ENCODE data around the gene B4GALT1.

Gene B4GALT1

GRCh38 chr9:33124751-33125381 lies 42.3 kb downstream of the B4GALT1 start:
- no peak for DNase-seq (ENCODE audit: low read depth in 2 of 2)

DNA sequence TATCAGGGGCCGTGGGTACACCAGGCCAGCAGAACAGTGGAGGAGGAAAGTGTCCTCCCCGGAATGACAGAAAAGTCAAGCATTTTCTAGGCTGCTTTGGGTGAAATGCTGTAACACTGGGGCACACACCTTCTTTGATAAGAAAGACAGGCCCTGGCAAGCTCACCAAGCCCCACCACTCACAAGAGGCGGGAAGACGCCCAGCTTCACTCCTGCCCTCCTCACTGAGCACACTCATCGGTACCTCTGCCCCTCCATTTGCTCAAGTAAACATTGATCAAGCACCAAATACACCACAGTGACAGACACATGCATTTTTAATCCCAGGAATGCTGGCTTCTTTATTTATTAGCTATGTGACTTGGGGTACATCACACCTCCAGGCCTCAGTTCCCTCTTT lies 43.1 kb downstream of the B4GALT1 start:
- no peak for DNase-seq (ENCODE audit: low read depth in 2 of 2)

DNA sequence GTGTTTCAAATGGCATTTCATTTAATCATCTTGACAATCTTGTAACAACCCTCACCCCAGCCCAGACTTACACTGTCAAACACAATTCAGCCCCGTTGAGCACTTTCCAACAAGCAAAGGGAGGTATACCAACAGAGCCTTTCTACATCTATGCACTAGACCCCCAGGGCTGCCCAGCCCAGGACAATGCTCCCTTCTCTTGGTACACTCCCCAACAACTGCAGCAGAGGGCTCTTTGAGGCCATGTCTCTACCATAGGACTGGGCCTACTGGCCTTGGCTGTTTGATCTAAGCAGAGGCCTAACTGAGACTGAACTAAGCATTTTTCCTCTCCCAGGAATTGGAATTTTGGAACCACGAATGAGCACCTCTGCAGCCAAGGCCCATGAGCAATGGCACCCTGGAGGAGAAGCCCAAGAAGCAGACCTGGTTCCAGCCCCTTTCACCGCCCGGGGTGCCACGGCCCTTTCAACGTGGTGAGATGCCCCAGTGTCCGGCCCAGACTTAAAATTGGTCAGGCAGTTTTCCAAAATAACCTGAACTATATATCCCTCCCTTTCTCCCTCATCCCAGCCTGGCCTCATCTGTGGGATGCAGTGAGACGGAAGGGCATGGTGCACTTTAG lies 43.6 kb downstream of the B4GALT1 start:
- DNase-seq (ENCODE audit: low read depth in 2 of 2): no peak

DNA sequence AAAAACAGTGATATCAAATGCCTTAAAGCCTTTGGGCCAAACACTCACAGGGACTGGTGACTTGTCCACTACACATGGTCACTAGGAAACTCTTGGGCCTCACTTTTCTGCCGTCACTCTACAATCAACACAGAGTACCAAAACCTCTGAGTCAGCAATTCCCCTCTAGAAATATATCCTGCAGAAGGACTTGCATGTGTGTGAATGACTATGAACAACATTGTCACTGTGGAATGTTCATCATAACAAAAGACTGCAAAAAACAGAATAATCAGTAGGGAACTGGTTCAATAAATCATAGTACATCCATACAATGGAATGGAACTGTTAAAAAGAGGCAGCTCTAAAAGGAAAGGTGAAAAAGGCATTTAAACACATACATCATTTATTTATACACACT lies 46.5 kb downstream of the B4GALT1 start:
- no peak for DNase-seq (ENCODE audit: low read depth in 2 of 2)

- no peak for DNase-seq (ENCODE audit: low read depth in 2 of 2)
Observed at GRCh38 chr9:33117796-33118195, 49.3 kb downstream of the B4GALT1 start.

DNA sequence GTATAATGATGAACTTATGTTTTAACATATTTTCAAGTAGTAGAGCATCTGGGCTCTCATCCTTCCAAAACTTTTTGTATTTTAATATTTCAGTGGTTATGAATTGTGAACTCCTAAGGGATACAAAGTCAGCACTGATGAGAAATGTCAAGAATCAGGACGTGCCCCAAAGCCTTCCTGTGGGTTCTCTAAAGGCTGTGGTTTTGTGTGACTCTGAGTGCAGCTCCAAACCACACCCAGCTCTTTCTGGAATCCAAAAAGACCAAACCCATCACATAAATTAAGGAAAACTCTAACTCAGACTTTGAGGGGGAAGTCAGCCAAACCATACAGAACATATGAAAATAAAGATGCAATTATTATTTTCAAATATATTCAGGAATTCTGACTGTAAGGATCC lies 49.8 kb downstream of the B4GALT1 start:
- DNase-seq (ENCODE audit: low read depth in 2 of 2): no peak

DNA sequence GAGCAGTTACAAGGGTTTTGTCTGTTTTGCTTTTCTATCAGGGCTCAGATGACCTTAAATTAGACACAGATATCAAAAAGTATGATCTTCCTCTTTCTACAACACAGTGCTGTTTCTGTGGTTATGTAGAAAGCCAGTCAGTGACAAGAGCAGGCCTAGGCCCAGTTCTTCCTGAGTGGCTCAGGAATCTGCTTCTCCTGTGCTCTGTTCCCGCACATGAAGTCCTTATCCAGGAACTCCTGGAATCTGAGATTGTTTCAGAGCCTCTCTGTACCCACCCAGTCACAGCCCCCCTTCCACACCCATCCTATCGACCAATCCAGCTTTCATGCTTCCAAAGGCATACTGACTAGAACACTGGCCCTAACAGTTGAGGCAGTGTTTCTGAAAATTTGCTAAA lies 50.3 kb downstream of the B4GALT1 start:
- no peak for DNase-seq (ENCODE audit: low read depth in 2 of 2)

DNA sequence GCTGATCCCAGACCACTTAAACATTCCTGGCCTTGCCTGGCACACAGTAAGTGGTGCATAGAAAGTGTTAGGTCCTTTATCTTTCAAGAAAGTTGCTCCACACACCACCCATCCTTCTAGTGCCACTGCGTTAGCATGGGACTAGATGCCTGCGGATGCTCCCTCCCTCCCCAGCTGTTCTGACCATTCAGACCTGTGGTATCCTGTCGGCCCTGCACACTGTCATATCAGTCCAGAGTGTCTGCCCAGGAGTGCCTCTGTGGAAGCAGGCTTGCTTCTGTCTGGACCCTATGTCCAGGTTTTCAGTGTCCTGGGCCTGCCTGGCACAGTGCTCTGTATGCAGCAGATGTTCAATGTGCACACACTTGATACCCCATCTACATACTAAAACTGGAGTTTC lies 52.4 kb downstream of the B4GALT1 start:
- no peak for DNase-seq (ENCODE audit: low read depth in 2 of 2)

DNA sequence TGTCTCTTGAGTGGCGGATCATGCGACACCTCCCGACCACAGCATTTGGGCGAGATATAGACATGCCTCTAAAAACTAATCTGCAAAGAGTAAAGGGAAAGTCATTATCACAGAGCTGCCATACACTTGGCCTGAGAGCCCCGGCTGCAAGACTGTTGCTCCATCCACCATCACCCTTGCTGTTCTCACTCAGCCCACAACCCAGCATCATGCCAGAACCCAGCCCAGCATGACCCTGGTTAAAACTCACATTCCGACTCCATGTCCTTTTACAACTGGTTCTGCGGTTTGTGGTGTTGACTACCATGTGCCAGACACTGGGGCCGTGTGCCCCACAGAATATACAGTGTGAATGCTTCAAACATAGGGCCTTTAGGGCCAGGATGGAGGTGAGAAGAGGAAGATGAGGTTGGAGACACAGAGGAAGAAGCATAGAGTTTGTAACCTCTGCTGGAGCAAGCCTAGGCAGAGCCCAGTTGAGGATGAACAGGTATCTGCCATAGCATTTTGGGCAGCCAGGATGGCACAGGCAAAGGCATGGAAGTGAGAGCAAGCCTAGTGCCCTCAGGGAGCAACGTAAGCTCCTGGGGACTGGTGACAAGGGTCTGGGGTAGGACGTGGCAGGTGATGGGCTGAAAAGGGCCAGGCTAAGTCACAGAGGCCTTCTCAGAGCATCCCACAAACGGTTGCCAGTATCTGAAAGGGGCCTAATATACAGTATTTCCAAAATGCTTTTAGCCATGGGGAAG lies 53.2 kb downstream of the B4GALT1 start:
- DNase-seq (ENCODE audit: low read depth in 2 of 2): no peak

DNA sequence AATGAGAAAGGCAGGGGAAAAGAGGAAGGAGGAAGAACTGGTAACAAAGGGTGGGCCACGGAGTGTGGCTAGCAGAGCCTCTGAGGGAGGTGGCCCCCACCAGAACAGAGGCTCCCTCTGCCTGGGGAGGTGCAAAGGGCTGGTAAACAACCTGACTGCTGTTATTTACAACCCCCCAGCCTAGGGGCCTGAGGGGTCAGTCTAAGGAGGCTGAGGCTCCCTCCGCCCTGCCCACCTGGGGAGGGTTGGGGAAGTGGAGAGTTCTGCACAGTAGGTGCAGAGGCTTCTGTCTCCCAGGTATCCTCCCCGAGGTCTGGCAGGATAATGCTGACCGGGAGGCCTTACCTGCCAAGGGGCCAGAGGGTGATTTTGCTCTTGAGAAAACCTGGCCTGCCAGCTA lies 55.0 kb downstream of the B4GALT1 start:
- no peak for DNase-seq (ENCODE audit: low read depth in 2 of 2)

DNA sequence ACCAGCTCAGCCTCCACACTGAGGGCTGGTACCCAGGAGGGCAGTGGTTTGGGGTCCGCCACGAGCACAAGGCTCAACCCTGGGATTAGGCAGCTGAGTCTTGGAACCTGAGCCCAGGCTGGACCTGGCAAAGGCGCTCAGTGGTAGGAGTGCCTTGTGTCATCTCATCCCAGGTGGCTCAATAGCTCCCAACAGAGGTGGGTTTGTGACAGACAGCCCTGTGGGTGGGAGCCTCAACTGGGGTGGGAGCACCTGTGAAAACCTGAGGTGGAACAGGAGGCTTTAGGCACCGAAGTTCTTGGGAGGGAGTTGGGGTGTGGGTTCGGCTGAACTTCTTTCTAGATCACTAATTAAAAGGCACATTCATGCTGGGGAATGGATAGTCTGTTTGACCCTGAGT lies 55.5 kb downstream of the B4GALT1 start:
- DNase-seq (ENCODE audit: low read depth in 2 of 2): no peak

DNA sequence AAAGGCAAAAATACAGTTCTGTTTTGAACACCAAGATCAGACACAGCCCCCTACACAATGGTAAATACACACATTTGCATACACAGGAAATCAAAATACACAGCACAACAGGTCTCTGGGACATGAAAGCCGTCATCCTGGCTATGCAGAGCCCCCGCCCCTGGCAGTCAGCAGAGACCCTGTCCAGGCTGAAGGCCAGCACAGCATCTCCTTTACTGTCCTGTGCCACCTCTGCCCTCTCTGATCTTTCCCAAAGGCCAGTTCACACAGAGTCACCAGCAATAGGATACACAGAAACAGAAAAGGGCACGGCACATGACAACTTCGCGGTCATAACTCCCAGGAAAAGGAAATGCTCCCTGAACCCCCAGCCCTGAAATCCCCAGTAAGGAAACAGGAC lies 56.5 kb downstream of the B4GALT1 start:
- DNase-seq (ENCODE audit: low read depth in 2 of 2): no peak

GRCh38 chr9:33109850-33110595 lies 57.1 kb downstream of the B4GALT1 start:
- no peak for DNase-seq (ENCODE audit: low read depth in 2 of 2)

DNA sequence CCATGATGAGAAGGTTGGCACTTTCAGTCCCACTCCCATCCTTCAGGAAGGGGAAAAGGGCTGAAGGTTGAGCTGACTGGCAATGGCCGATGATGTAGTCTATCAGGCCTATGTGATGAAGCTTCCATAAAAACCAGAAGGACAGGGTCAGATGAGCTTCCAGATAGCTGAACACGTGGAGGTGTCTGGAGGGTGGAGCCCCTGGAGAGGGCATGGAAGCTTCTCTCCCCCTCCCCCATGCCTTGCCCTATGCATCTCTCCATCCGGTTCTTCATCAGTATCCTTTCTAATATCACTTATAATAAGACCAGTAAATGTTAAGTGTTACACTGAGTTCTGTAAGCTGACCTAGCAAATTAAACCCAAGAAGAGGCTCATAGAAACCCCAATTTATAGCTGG lies 58.0 kb downstream of the B4GALT1 start:
- DNase-seq (ENCODE audit: low read depth in 2 of 2): no peak

DNA sequence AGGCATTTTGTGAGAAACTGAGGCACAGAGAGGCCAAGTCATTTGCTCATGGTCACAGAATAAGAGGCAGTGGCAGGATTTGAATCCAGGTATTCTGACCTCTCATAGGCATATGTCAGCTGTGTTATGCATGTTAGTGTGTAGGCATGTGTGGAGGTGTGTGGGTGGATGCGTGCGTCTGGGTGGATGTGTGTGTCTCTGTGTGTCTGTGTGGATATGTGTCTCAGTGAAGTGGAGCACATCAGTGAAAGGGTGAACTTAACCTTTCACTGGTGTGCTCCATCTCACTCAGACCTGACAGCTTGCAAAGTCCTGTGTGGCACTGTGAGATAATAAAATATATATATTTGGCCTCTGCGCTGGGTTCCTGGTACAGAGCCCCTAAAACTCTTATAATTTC lies 58.7 kb downstream of the B4GALT1 start:
- no peak for DNase-seq (ENCODE audit: low read depth in 2 of 2)

DNA sequence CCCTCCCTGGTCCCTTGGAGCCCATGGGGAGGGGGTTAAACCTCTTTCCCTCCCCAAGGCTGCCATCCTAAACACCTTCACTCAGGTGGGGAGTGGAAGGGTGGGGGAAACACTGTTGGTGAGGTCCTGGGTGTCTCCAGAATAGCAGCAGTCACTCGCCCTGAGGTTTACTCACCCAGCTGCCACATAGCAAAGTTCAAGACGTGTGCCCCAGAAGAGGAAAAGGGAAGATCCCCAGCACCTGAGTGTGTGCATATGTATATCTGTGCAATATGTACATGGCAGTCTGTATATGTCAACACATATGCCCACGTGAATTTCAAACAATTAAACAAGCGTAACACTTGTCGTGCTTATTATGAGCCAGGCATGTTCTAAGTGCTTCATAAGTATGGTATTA lies 59.4 kb downstream of the B4GALT1 start:
- DNase-seq (ENCODE audit: low read depth in 2 of 2): no peak

- DNase-seq (ENCODE audit: low read depth in 2 of 2): no peak
Observed at GRCh38 chr9:33106827-33107621, 60.1 kb downstream of the B4GALT1 start.

GRCh38 chr9:33106372-33106771 lies 60.8 kb downstream of the B4GALT1 start:
- no peak for DNase-seq (ENCODE audit: low read depth in 2 of 2)

- DNase-seq (ENCODE audit: low read depth in 2 of 2): no peak
Observed at GRCh38 chr9:33105959-33106358, 61.2 kb downstream of the B4GALT1 start.

DNA sequence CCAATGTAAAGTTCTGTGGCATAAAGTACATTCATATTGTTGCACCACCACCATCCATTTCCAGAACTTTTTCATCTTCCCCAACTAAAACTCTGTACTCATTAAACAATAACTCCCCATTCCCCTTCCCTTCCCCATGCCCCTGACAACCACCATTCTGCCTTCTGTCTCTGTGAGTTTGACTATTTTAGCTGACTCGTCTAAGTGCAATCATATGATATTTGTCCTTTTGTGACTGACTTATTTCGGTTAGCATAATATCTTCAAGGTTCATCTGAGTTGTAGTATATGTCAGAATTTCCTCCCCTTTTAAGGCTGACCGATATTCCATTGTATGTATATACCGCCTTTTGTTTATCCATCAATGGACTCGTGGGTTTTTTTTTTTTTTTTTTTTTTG lies 61.6 kb downstream of the B4GALT1 start:
- DNase-seq (ENCODE audit: low read depth in 2 of 2): no peak

- no peak for DNase-seq (ENCODE audit: low read depth in 2 of 2)
Observed at GRCh38 chr9:33104401-33104800, 62.7 kb downstream of the B4GALT1 start.
